HCT116 (cell line): Measurements from ENCODE around the gene WBP1L. TPM values are rescaled to one million over a fixed set of nuclear protein-coding genes. Genes with fewer than 3 reads are reported as not detected.

Source experiments
- ATAC-seq: fragments of 200-7000 bp; cut with Tn5 transposase; 2 replicates; pipeline ENCODE4 v1.9.1; 2020; ENCODE audit warnings: mild to moderate bottlenecking, moderate library complexity
- BruUV-seq: library from RNA; stranded (reverse); fragments of 400-500 nt; replicated peaks from 2 replicates; lab custom pipeline; 2021; lab: Mats Ljungman, UMichigan
- CTCF ChIA-PET: fragments of 300-600 bp; sonication (Branson Sonifier 250); formaldehyde crosslinking; loops from one replicate; lab custom pipeline; 2021; ENCODE audit warnings: antibody characterized with exemption; lab: Charles Lee
- POLR2A ChIA-PET: fragments of 300-600, 350-600 bp; sonication (Branson Sonifier 250); formaldehyde crosslinking; loops from one replicate; lab custom pipeline; 2021; ENCODE audit warnings: antibody characterized with exemption; lab: Charles Lee
- RAD21 ChIA-PET, 2 experiments: fragments of 300-600 bp; sonication (Branson Sonifier 250); formaldehyde crosslinking; loops; one replicate each; lab custom pipeline; 2023; ENCODE audit warnings: low total read pairs in 2 of 2; ENCODE audit not compliant: uncharacterized antibody in 2 of 2, unreplicated experiment in 2 of 2, low non-redundant PET in 1 of 2; lab: Charles Lee
- DNase-seq: peaks from one replicate; pipeline ENCODE4 v3.0.0-alpha.2; 2010; ENCODE audit warnings: low read depth, low spot score
- H2AFZ ChIP-seq: fragments of 200-600 bp; shearing (Covaris generic), sonication (generic); 2 replicates; pipeline ENCODE4 v1.6.1; 2017; ENCODE audit warnings: low read depth, mixed run types, mixed read lengths, antibody characterized with exemption, low read length; ENCODE audit not compliant: poor library complexity, severe bottlenecking
- H3K27ac ChIP-seq: 2 replicates; pipeline ENCODE4 v1.5.1; 2012; ENCODE audit warnings: low read depth, low read length
- H3K27me3 ChIP-seq: fragments of 200-600 bp; sonication (generic); 2 replicates; pipeline ENCODE4 v1.6.1; 2016; ENCODE audit warnings: mixed run types, low read length, mixed read lengths; ENCODE audit not compliant: insufficient read depth
- H3K36me3 ChIP-seq, 2 experiments: fragments of 200-500 bp in 1 of 2; fragments of 200-600 bp in 1 of 2; sonication (Bioruptor generic) in 1 of 2; sonication (generic) in 1 of 2; 2 replicates each; pipeline versions ENCODE4 v1.5.1 to v1.6.1; 2014 to 2016; ENCODE audit warnings: low read length in 2 of 2, inconsistent platforms in 1 of 2, mixed read lengths in 1 of 2, mixed run types in 1 of 2; ENCODE audit not compliant: insufficient read depth in 2 of 2, control insufficient read depth in 1 of 2
- H3K4me1 ChIP-seq, 2 experiments: fragments of 200-600 bp in 1 of 2; sonication (generic) in 1 of 2; 2 replicates each; pipeline versions ENCODE4 v1.5.1 to v1.6.1; 2012 to 2017; ENCODE audit warnings: low read length in 2 of 2, inconsistent platforms in 1 of 2, mild to moderate bottlenecking in 1 of 2, mixed read lengths in 1 of 2, mixed run types in 1 of 2, moderate library complexity in 1 of 2; ENCODE audit not compliant: insufficient read depth in 2 of 2, control insufficient read depth in 1 of 2
- H3K4me2 ChIP-seq: fragments of 200-600 bp; sonication (generic); 2 replicates; pipeline ENCODE4 v1.6.1; 2017; ENCODE audit warnings: mixed run types, low read length, mixed read lengths
- H3K4me3 ChIP-seq, 2 experiments: fragments of 200-600 bp in 1 of 2; sonication (generic) in 1 of 2; replicated peaks in 1 of 2; 2 replicates each; pipeline ENCODE4 v1.5.1; 2011 to 2016; ENCODE audit warnings: low read length in 2 of 2, control low read depth in 1 of 2, low read depth in 1 of 2, mild to moderate bottlenecking in 1 of 2, mixed read lengths in 1 of 2, mixed run types in 1 of 2
- H3K79me2 ChIP-seq: fragments of 200-600 bp; sonication (generic); 2 replicates; pipeline ENCODE4 v1.6.1; 2017; ENCODE audit warnings: mild to moderate bottlenecking, mixed run types, low read length, moderate library complexity, mixed read lengths; ENCODE audit not compliant: insufficient read depth
- H3K9ac ChIP-seq: fragments of 200-600 bp; sonication (generic); 2 replicates; pipeline ENCODE4 v1.6.1; 2016; ENCODE audit warnings: low read length, mixed read lengths
- H3K9me2 ChIP-seq: fragments of 200-600 bp; sonication (generic), shearing (Covaris generic); 2 replicates; pipeline ENCODE4 v1.6.1; 2017; ENCODE audit warnings: mixed run types, mild to moderate bottlenecking, moderate library complexity; ENCODE audit not compliant: insufficient read depth
- H3K9me3 ChIP-seq, 2 experiments: fragments of 200-500 bp in 1 of 2; fragments of 200-600 bp in 1 of 2; sonication (Bioruptor generic) in 1 of 2; sonication (generic) in 1 of 2; 2 replicates each; pipeline ENCODE4 v1.6.1; 2014 to 2017; ENCODE audit warnings: low read length in 2 of 2, mixed read lengths in 2 of 2, inconsistent platforms in 1 of 2, low read depth in 1 of 2, mild to moderate bottlenecking in 1 of 2, mixed run types in 1 of 2, moderate library complexity in 1 of 2; ENCODE audit not compliant: control insufficient read depth in 1 of 2, insufficient read depth in 1 of 2
- H4K20me1 ChIP-seq: fragments of 200-600 bp; sonication (generic), shearing (Covaris generic); 2 replicates; pipeline ENCODE4 v1.6.1; 2017; ENCODE audit warnings: mixed run types, mild to moderate bottlenecking, moderate library complexity; ENCODE audit not compliant: insufficient read depth
- CBX3 ChIP-seq: IDR thresholded peaks from 2 replicates; pipeline ENCODE4 v1.6.1; 2012; ENCODE audit warnings: low read depth
- EGR1 ChIP-seq: IDR thresholded peaks from 2 replicates; pipeline ENCODE4 v1.6.1; 2012; ENCODE audit warnings: low read depth
- FOSL1 ChIP-seq: IDR thresholded peaks from 2 replicates; pipeline ENCODE4 v1.6.1; 2012; ENCODE audit warnings: low read depth
- JUND ChIP-seq: IDR thresholded peaks from 2 replicates; pipeline ENCODE4 v1.6.1; 2012
- MAX ChIP-seq: IDR thresholded peaks from 2 replicates; pipeline ENCODE4 v1.6.1; 2012
- RAD21 ChIP-seq: IDR thresholded peaks from 2 replicates; pipeline ENCODE4 v1.6.1; 2012; ENCODE audit warnings: low read depth, mild to moderate bottlenecking
- SP1 ChIP-seq: IDR thresholded peaks from 2 replicates; pipeline ENCODE4 v1.6.1; 2012; ENCODE audit warnings: low read depth
- YY1 ChIP-seq: IDR thresholded peaks from 2 replicates; pipeline ENCODE4 v1.6.1; 2011; ENCODE audit warnings: low read length, low read depth, moderate library complexity, mild to moderate bottlenecking; ENCODE audit not compliant: insufficient replicate concordance; ENCODE audit errors: extremely low read depth
- intact Hi-C: fragments of 100-400 bp; cut with micrococcal nuclease; formaldehyde crosslinking; loops from 2 replicates; pipeline ENCODE4 v1.10.0; 2022
- total RNA-seq: library from RNA; stranded (reverse); gene quantifications from one replicate; pipeline ENCODE4 v1.2.1, GENCODE V29; 2021; ENCODE audit not compliant: unreplicated experiment
- TF ChIP-seq, protein P1 (sequence below): IDR thresholded peaks from 2 replicates; pipeline ENCODE4 v1.6.1; 2011; ENCODE audit warnings: mild to moderate bottlenecking, low read length, moderate library complexity; ENCODE audit not compliant: insufficient replicate concordance; ENCODE audit errors: extremely low read depth
- TF ChIP-seq, protein P2 (sequence below): IDR thresholded peaks from 2 replicates; pipeline ENCODE4 v1.6.1; 2012; ENCODE audit warnings: low read depth

The WBP1L gene
- total RNA-seq, 1 experiment from 2014 or later, result 25.2 TPM

DNA sequence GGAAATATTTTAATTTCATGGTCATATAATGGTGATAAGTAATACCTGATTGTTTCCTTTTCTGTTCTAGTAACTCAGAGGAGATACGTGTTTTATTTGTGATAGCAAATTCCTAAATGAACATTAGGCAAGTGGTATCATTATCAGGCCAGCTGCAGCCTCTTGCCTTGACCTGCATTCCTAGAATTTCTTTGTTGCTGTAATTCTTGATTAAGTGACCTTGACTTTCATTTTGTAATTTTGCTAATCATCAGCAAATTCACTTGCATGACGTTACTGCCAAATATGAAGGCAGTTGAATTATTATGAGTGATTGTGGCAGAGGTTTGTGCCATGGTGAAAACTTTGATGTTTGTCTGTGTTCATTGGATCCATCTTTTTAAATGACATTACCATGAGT is 119.9 kb downstream of the WBP1L start:
- ATAC-seq, result no peak
- H3K27me3 ChIP-seq, result no peaks in the 10 kb centered on the region
- intact Hi-C loops, result no loop called here
- no peak overlapping the region for H3K4me3 ChIP-seq
- no peak overlapping the region for H3K27ac ChIP-seq
- TSS peak; percentile 36 for BruUV-seq
- no peak overlapping the region for H3K9ac ChIP-seq
- H3K4me2 ChIP-seq, result no peak overlapping the region
- H3K4me1 ChIP-seq, result peaks cover 0 to 5% of the 10 kb centered on the region in 2 experiments; a peak in 2 of 4 replicates
- POLR2A ChIA-PET, result no interaction called here
- peaks cover 0 to 3% of the 10 kb centered on the region in 2 experiments; a peak in 1 of 4 replicates for H3K36me3 ChIP-seq
- H4K20me1 ChIP-seq, result no peaks in the 10 kb centered on the region; the same call in 1 of the 2 replicates
- H3K79me2 ChIP-seq, result no peaks in the 10 kb centered on the region
- no peak overlapping the region for H2AFZ ChIP-seq
- TF ChIP-seq EGR1 (no peak), MAX (no peak), YY1 (no peak), CBX3 (no peak)
- TF ChIP-seq, protein P1, sequence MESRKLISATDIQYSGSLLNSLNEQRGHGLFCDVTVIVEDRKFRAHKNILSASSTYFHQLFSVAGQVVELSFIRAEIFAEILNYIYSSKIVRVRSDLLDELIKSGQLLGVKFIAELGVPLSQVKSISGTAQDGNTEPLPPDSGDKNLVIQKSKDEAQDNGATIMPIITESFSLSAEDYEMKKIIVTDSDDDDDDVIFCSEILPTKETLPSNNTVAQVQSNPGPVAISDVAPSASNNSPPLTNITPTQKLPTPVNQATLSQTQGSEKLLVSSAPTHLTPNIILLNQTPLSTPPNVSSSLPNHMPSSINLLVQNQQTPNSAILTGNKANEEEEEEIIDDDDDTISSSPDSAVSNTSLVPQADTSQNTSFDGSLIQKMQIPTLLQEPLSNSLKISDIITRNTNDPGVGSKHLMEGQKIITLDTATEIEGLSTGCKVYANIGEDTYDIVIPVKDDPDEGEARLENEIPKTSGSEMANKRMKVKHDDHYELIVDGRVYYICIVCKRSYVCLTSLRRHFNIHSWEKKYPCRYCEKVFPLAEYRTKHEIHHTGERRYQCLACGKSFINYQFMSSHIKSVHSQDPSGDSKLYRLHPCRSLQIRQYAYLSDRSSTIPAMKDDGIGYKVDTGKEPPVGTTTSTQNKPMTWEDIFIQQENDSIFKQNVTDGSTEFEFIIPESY, result no peak
- TF ChIP-seq, all 23 proteins: peak for 0
- no peaks in the 10 kb centered on the region for H3K9me3 ChIP-seq
- RAD21 ChIA-PET, result no interaction called here
- CTCF ChIA-PET, result interaction anchor here (0.6 kb wide), 1 partner anchor 38 kb away, joined by 3 read pairs; no protein-coding TSS in a partner anchor
- no peak for DNase-seq
- H3K9me2 ChIP-seq, result no peaks in the 10 kb centered on the region

DNA sequence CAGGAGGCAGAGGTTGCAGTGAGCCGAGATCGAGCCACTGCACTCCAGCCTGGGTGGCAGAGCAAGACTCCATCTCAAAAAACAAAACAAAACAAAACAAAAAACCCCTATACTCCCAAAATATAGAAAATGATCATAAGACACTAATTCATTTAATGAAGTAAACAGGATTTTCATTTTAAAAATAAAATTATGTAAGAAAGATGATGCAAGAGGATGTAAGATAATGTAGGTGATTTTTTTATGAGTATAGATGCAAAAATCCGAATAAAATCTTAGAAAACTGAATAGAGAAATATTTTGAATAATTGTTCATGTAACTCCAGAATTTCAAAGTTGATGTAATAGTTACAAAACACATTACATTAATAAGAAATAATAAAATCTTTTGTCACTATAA is 121.9 kb downstream of the WBP1L start:
- H4K20me1 ChIP-seq, result no peaks in the 10 kb centered on the region; the same call in 1 of the 2 replicates
- ChIA-PET RAD21 (no interaction called here), CTCF (interaction anchor here (1.1 to 1.4 kb wide), 3 partner anchors 36 to 204 kb away, joined by 3 to 9 read pairs (median 4); no protein-coding TSS in a partner anchor), POLR2A (no interaction called here)
- DNase-seq, result no peak
- H3K27ac ChIP-seq, result no peak overlapping the region
- no peak overlapping the region for H3K4me2 ChIP-seq
- BruUV-seq, result no TSS peak
- no peaks in the 10 kb centered on the region for H3K9me3 ChIP-seq
- peaks cover 0 to 1% of the 10 kb centered on the region in 2 experiments; a peak in 1 of 4 replicates for H3K36me3 ChIP-seq
- H2AFZ ChIP-seq, result no peak overlapping the region
- H3K9ac ChIP-seq, result no peak overlapping the region
- no peaks in the 10 kb centered on the region for H3K79me2 ChIP-seq
- intact Hi-C loops, result no loop called here
- no peaks in the 10 kb centered on the region for H3K9me2 ChIP-seq
- no peak for ATAC-seq
- H3K4me3 ChIP-seq, result no peak overlapping the region
- no peaks in the 10 kb centered on the region for H3K27me3 ChIP-seq
- peaks cover 0 to 5% of the 10 kb centered on the region in 2 experiments; a peak in 2 of 4 replicates for H3K4me1 ChIP-seq
- TF ChIP-seq, protein P1, result no peak
- no peak for TF ChIP-seq EGR1
- TF ChIP-seq JUND, result no peak
- TF ChIP-seq, protein P2, sequence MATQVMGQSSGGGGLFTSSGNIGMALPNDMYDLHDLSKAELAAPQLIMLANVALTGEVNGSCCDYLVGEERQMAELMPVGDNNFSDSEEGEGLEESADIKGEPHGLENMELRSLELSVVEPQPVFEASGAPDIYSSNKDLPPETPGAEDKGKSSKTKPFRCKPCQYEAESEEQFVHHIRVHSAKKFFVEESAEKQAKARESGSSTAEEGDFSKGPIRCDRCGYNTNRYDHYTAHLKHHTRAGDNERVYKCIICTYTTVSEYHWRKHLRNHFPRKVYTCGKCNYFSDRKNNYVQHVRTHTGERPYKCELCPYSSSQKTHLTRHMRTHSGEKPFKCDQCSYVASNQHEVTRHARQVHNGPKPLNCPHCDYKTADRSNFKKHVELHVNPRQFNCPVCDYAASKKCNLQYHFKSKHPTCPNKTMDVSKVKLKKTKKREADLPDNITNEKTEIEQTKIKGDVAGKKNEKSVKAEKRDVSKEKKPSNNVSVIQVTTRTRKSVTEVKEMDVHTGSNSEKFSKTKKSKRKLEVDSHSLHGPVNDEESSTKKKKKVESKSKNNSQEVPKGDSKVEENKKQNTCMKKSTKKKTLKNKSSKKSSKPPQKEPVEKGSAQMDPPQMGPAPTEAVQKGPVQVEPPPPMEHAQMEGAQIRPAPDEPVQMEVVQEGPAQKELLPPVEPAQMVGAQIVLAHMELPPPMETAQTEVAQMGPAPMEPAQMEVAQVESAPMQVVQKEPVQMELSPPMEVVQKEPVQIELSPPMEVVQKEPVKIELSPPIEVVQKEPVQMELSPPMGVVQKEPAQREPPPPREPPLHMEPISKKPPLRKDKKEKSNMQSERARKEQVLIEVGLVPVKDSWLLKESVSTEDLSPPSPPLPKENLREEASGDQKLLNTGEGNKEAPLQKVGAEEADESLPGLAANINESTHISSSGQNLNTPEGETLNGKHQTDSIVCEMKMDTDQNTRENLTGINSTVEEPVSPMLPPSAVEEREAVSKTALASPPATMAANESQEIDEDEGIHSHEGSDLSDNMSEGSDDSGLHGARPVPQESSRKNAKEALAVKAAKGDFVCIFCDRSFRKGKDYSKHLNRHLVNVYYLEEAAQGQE, result no peak
- TF ChIP-seq FOSL1, result no peak
- TF ChIP-seq RAD21, result no peak
- no peak for TF ChIP-seq YY1
- no peak for TF ChIP-seq SP1
